Measurements from ENCODE around the gene MRGPRF.
"Not testable (repeated sequence)": the region's sequence is repeated elsewhere in the genome, so short reads cannot be mapped to it uniquely, and the experiment has no call there.

MRGPRF gene

DNA sequence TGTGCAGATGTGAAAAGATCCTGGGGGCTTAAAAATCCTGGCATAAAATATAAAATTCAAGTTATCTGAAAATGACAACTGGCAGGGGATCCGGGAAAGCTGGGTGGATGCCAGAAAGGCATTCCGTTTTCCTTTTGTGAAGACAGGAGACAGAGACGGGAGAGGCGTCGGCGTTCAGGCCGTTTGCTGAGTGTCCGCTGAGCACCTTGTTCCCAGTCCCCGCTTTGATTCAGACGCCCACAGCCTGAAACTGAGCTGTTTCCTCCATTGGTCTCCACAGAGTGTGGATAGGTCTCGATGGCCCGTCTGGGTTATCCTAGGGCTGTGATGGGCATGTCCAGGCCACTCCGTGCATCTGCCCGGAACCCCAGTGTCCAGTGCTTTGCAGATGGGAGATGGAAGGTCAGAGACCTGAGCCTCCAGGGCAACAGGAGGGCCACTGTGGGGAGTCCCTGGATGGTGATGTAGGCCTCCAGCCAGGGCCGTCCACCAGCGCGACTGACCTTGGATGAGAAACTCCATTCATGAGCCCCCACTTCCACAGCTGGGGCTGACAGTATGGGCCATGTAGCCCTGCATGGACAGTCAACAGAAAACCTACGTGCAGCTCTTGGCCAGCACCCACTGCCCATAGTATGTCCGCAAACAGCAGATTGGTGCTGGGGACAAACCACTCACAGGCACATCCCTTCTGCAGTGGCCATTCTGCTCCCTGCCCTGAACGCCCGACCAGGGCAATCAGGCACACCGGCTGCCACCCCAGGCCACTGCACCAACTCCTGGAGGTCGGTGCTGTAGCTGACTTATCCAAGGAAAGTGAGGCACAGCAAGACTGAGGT is 11.6 kb downstream of the MRGPRF start:
- no peak for DNase-seq

DNA sequence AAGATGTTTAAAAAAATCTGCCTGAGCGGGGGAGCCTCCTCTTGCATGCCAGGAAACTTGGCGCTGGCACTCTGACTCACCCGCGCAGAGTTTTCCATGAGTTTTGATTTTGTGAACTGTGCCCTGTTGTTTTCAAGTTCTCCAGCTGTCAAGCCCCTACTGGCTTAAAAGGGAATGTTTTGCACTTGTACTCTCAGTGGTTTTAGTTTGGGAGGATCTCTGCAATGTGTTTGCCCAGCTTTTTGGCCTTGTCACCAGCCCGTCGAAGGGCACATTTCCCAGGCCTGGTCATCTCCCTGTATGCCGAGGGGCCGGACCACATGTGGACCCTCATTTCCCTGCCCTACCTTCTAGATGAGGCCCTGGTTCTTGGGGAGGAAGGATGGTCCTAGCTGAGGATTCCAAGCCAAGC is 12.2 kb downstream of the MRGPRF start:
- DNase-seq = no peak

DNA sequence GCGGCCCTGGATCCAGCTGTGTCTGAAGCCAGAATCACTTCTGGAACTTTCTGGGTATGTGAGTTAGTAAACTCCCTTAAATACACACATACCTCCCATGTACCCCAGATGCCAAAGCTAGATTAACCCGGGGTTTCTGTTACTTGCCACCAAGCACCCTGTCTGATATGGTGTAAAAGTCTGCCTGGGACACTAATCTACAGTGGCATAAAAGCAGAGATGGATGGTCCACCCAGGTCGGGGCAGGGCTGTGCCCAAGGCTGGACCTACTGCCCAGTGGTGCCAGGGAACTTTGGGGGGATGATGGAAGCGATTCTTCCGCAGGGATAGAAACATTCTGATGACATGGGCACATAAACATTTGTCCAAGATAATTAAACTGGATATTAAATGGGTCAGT is 12.7 kb downstream of the MRGPRF start:
- no peak for DNase-seq

DNA sequence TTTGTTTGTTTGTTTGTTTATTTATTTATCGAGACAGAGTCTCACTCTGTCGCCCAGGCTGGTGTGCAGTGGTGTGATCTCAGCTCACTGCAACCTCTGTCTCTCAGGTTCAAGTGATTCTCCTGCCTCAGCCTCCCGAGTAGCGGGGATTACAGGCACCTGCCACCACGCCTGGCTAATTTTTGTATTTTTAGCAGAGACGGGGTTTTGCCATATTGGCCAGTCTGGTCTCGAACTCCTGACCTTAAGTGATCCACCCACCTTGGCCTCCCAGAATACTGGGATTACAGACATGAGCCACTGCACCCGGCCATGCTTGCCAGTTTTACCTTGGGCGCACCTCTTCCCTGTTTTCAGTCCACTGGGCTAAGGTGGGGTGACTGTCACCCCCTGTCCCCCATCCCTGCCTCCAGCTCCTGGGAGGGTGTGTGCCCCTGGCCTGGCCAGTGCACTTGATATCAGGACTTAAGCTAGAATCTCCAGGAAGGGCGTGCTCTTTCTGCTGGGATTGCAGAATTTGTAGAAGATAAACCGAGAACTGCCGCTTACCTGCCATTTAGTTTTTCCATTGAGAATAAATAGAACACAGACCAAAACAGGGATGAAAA is 13.2 kb downstream of the MRGPRF start:
- not testable (repeated sequence) for DNase-seq

DNA sequence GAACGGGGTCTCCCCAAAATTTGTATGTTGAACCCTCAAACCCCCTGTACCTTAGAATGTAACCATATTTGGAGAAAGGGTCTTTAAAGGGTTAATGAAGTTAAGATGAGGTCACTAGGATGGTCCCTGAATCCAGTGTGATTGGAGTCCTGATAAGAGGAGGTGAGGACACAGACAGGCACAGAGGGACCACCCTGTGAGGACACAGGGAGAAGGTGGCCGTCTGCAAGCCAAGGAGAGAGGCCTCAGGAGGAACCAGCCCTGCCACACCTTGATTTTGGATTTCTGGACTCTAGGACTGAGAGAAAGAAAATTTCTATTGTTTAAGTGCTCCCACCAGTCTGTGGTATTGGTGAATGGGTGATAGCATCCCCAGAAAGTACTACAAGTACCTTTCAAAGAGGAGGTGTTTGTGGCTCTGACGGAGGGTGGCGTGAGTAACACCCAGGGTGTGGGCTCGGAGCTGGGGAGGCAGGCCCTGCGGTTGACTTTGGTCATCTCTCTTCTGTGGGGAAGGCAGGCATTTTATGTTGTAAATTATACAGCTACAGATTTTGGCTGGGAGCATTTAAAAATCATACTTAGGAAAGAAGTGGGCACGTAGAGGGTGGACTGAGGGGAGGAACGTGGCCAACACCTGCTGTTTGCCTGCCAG is 13.8 kb downstream of the MRGPRF start:
- no peak for DNase-seq

DNA sequence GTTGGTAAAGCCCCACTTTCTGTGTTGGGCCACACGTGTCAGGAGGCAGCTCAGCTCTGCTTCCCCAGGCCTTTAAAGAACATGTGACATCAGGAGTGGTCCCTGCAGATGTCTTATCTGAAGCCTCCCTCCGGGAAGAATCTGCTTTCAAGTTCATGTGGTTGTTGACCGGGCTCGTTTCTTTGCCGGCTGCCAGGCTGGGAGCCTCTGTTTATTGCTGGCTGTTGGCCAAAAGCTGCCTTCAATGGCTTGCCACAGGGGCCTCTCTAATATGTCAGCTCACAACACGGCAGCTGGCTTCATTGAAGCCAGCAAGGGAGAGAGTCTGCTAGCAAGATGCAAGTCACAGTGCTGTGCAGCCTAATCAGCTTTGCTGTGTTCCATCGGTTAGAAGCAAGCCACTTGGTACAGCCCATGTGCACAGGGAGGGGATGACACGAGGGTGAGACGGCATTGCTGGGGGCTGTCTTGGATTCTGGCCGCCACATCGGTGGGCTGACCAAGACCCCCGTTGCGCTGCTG is 14.6 kb downstream of the MRGPRF start:
- DNase-seq = peak; percentile 65

DNA sequence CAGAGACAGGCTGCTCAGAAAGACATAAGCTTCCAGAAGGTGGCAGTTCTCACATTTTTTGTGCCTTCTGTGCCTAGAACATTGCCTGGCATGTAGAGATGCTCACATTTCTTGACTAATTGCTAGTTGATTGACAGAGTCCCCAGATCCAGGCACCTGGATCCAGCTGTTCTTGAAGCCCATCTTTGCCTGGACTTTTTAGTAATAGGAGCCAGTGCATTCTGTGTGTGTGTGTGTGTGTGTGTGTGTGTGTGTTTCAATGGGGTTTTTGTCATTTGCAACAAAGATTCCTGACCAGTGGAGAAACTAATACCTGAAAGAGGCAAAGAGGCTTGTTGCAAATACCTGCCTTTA is 15.1 kb downstream of the MRGPRF start:
- no peak for DNase-seq

DNA sequence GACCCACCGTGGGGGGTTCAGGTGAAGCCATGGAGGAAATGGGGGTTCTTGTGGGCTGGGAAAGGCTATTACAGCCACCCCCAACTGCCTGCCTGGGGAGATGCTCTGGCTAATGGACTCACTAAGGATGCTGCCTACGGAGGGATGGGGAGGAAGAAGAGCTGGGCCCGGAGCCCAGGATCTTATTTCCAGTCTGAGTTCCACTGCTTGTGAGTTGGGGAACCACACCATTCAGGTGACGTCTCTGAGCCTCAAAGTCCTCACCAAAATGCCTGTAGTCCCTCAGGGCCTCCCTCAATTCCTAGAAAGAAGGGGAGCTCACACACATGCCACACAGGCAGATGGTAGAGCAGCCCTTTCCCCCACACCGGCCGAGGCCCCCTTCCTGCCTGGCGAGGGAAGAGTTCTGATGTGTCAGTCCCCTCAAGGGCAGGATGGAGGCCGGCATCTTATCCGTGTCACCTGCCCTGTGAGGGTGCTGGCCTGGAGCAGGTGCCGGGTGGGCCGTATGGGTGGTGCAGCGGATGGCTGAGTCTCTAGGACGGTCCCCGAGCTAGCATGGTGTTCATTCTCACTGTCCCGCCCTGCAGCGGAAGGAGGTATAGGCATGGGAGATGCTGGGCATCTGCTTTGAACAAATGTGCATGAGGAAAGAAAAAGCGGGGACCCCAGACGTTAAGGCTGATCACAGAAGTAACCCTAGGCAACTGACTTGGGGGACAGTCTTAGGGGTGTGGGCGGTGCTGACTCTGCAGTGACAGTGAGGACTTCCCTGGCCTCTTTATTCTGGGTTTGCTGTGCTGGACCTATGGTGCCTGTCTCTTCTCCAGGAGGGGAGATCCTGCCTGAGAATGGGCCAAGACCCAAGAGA is 15.7 kb downstream of the MRGPRF start:
- no peak for DNase-seq

DNA sequence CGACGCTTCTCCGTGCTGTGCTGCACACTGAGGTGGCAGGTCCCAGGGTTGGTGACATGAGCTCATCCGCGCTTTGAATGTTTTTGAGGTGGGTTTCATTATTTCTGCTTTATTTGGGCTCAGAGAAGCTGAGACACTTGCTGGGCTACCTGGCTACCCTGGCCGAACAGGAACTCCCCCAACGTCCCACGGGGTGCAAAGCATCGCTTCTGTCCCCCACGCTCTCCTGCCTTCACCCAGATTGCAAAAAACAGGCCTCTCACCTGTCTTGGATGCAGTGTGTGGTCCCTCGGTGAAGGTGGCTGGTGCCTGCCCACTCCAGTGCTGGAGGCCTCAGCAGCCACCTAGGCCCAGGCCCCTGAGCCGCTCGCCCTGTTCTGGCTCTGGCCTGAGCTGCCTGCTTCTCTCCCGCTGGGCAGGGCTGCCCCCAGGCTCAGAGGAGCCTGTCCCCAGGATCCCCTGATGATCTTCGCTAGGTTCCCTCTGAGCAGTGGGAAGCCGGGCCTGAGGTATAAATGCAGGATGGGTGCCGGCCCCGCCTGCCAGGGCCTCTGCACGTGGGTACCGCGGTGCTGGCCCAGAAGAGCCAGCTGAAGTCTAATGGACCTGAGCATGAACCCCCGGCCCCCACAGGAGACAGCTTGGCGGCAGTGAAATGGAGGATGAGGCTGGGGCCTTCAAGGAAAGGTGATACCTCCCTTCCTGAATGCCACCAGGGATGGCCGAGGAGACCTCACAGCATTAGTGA is 16.5 kb downstream of the MRGPRF start:
- no peak for DNase-seq

DNA sequence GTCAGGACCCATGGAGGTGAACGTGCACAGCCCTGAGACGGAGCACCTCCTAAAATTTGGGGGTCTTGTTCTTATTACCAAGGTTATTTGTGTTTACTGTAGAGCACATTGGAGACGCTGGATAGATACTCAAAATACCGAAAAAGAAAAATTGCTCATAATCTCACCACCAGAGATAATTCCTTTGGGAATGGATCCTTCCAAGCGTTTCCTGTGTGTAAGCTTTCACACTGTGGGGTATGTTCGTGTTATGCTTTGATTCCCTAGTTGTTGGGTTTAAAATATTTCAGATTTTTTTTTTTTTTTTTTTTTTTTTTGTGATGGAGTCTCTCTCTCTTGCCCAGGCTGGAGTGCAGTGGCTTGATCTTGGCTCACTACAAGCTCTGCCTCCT is 18.2 kb downstream of the MRGPRF start:
- DNase-seq = no peak

DNA sequence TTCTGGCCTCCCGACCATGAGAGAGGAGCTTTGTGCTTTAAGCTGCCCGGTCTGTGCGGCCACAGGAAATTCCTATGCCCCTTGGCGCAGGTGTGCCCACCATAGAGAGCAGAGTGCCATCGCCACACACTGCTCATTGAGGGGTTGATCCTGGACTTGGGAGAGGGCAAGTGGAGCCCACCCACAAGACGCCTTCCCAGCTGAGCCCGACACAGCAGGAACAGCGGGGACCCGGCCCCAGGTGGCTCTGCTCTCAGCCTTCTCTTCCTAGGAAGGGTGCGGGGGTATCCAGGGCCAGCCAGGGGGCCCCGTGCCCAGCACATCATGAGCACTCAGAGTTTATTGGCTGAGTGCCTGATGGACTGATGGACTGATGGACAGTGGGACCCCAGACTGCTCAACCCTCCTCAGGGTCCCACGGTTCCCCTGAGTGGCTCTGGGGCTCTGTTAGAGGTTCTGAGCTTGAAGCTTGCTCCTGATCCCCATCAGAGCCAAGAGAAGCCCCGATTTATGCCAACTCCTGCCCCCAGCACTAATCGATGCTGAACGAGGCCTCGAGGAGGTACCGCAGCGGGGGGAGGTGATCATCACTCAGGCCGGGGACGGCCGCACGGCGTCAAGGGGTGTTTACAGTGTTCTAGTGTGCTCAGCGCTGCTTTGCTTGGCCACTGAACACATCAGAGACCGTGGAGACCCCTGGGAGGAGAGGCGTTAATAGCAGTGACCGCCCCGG is 18.7 kb downstream of the MRGPRF start:
- no peak for DNase-seq

DNA sequence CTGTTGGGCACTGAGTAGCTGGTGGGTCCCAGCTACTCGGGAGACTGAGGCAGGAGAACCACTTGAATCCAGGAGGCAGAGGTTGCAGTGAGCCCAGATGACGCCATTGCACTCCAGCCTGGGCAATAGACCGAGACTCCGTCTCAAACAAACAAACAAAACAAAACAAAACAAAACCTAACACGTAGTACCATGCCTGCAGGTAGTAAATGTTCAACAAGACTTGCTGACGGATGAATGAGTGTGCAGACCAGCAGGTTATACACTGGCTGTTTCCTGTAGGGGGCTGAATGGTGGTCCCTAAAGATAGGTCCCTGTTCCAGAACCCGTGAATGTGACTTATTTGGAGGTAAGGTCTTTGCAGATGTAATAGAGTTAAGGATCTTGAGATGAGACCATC is 19.5 kb downstream of the MRGPRF start:
- no peak for DNase-seq

DNA sequence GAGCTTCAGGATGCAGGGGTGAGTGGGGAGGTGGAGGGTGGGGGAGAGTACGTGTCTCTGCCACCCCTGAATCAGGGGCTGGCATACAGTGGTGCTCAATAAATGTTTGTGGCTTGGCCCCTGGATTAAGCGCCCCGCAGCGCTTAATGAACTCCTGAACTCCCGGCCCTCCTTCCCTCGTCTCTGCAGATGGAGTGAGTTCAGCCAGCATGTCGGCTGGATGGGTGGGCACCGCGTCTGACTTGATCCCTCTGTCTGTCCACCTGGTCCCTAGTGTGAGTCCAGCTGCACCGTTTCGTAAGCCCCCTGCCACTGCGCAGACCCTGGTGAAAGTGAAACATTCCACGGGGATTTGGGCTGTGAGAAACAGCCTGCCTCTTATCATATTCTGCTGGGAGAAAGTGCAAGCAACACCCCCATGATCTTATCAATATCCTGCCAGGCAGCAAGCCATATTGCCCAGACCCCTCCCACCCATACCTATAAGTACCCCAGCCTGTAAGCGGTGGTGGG is 20.2 kb downstream of the MRGPRF start:
- no peak for DNase-seq

DNA sequence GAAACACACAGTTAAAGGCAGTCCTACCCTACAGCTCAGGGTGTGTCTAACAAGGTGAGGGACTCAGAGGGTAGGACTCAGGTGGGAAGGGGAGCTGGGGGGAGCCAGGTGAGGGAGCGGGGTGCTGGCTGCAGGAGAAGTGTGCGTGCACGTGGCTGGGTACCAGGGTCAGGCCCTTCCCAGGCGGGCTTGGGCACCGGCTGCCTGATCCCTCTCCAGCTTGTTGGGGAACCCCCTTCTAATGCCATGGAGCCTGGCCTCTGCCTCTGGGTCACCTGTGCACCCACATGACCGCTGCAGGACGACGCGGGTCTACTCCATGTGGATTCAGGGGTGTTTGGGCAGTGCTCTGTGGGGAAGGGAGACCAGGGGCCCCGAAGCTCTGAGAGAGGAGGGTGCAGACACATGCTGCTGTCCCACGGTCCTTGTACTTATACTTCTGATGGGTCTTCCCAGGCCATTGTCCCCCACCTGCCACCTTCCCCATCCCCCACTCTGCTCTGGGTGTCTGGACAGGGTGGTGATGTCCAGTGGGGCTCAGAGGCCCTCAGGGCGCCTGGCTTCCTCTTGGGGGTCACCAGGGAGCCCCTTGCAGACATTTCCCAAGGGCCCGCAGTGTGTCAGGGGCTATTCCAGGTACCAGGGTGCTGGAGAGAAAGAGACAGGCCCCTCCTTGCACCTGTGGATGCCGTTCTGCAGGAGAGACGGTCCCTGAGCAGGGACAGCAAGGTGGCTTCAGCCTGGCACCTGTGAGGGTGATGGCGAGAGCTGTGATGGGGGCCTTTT is 21.9 kb downstream of the MRGPRF start:
- no peak for DNase-seq

DNA sequence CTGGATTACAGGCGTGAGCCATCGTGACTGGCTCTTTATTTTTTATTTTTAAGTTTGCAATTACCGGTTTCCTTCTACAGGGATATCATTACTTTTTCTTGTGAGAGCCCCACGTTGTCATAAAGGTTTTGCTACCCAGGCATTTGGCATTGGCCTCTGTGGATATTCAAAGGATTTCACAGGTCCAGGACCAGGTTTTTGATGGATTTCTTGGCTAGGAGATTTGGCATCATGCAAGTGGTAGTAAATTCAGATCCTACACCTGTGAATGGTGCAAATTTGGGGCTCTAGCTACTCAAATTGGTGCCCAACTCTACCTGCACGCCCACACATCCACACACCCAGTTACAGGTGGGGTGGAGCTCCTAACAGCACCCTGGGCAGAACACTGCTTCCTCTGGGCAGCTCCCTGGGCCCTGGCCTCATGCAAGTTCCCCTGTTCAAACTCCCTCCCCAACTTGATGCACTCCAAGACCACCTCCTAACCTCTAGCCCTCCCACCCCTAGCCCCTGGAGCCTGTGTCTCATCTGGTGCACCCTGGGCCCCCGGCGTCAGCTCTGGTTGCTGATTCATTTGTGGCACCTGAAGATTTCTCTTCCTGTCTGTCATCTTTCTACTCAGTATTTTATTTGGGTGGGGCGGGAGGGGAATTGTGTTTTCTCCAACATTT is 23.0 kb downstream of the MRGPRF start:
- DNase-seq = no peak

DNA sequence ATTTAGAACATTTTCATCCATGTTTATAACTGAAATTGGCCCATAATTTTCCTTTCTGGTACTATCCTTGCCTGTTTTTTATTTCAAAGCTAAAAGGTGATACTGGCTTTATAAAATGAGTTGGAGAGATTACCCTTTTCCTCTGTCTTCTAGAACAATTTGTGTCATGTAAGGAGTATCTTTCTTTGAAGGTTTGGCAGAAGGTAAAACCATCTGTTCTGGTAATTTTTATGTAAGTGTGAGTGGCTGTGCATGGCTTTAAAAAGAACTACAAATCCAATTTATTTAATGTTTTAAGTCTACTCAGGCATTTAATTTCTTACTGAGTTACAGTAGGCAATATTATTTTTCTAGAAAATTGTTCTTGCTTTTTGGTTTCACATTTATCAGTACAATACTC is 24.6 kb downstream of the MRGPRF start:
- no peak for DNase-seq

DNA sequence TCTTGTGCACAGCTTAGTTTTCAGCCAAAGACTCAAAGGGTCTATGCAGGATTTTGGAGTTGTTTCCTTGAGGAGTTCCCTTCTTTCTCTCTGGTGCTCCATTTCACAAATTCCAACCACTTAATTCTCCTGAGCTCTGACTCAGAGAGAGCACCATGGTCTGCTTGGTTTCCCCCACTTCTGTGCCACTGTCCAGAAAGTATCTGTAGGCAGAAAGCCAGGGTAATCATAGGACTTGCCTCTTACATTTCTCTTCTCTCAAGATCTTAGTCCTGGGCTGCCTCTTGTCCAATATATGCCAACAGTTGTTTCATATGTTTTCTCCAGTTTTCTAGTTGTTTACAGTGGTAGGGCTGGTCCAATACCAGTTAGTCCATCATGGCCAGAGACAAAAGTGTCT is 25.8 kb downstream of the MRGPRF start:
- no peak for DNase-seq

DNA sequence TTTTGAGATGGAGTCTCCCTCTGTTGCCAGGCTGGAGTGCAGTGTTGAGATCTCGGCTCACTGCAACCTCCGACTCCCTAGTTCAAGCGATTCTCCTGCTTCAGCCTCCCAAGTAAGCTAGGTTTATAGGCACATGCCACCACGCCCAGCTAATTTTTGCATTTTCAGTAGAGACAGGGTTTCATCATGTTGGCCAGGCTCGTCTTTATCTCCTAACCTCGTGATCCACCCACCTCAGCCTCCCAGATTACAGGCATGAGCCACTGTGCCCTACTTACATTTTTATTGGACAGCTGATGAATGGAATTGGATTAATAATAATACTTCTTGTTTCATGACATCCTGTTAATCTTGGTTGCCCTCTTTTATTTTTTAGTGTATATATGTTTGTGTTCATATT is 29.2 kb downstream of the MRGPRF start:
- no peak for DNase-seq

DNA sequence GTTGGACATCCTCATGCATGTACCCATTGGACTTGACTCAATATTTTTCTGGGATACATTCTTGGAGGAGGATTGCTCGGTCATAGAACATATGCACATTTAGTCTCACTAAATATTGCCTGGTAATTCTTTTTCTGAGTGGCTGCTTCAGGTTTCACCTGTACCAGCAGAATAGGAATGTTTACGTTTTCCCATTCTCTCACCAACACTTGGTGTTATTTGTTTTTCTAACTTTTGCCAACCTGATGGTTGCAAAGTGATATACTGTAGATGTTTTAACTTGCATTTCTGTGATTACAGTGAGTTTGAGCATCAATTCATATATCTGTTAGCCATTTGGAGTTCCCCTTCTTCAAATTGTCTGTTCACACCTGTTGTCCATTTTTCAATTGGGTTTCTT is 30.9 kb downstream of the MRGPRF start:
- DNase-seq = no peak

DNA sequence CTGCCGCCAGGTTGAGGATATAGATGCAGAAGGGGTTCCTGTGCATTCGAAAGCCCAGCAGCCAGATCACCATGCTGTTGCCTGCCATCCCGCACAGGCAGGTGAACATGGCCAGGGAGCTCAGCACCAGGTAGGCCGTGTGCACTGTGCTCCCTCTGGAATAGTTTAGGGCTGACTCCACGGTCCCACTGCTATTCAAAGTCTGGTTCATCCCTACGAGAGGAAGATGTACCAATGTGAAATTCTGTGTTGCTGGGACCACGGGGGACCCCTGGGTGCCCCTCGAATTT is 32.3 kb downstream of the MRGPRF start, which contains the start of gene MRGPRD:
Gene MRGPRD, minus strand, starts transcription at position 211 of the 290 bp plus-strand sequence. Its CDS starts 0 bp downstream, at position 211.
- DNase-seq = no peak

Data from DMS153 (cell line).